ENCODE results near the gene SGTB.
"Not testable (repeated sequence)": the region's sequence is repeated elsewhere in the genome, so short reads cannot be mapped to it uniquely, and the experiment has no call there.

The SGTB gene

GRCh38 chr5:65668696-65669095 lies 53.2 kb downstream of the SGTB start:
- no peak for DNase-seq (ENCODE audit: low spot score)

- peak; percentile 25 for DNase-seq (ENCODE audit: low spot score)
Measured at GRCh38 chr5:65663804-65664521, 57.9 kb downstream of the SGTB start.

- no peak for DNase-seq (ENCODE audit: low spot score)
Measured at GRCh38 chr5:65654713-65655112, 67.2 kb downstream of the SGTB start.

- DNase-seq (ENCODE audit: low spot score), result no peak
Measured at GRCh38 chr5:65651144-65651543, 70.8 kb downstream of the SGTB start.

- DNase-seq (ENCODE audit: low spot score), result no peak
Measured at GRCh38 chr5:65647941-65648340, 74.0 kb downstream of the SGTB start.

- DNase-seq (ENCODE audit: low spot score), result no peak
Measured at GRCh38 chr5:65646938-65647337, 75.0 kb downstream of the SGTB start.

- DNase-seq (ENCODE audit: low spot score), result no peak
Measured at GRCh38 chr5:65640240-65640639, 81.7 kb downstream of the SGTB start.

- no peak for DNase-seq (ENCODE audit: low spot score)
Measured at GRCh38 chr5:65630981-65631380, 90.9 kb downstream of the SGTB start.

GRCh38 chr5:65625743-65626142 lies 96.2 kb downstream of the SGTB start:
- no peak for DNase-seq (ENCODE audit: low spot score)

GRCh38 chr5:65624571-65625555 lies 97.0 kb downstream of the SGTB start, which contains the start of the genes SHLD3 and TRAPPC13:
SHLD3 (plus strand) TSS chr5:65625027; CDS start chr5:65629588, 4,561 bp downstream.
TRAPPC13 (plus strand) TSS chr5:65625027; CDS start chr5:65625061, 34 bp downstream.
- peak; percentile 81 for DNase-seq (ENCODE audit: low spot score)

- DNase-seq (ENCODE audit: low spot score), result peak; percentile 97
Measured at GRCh38 chr5:65624025-65624570, 97.8 kb downstream of the SGTB start, which contains the start of gene TRIM23. TRIM23 (minus strand) TSS chr5:65624333; CDS start chr5:65624274, 59 bp downstream.

- no peak for DNase-seq (ENCODE audit: low spot score)
Measured at GRCh38 chr5:65623482-65623881, 98.4 kb downstream of the SGTB start.

GRCh38 chr5:65621961-65622360 lies 99.9 kb downstream of the SGTB start:
- not testable (repeated sequence) for DNase-seq (ENCODE audit: low spot score)

- no peak for DNase-seq (ENCODE audit: low spot score)
Measured at GRCh38 chr5:65620021-65620420, 101.9 kb downstream of the SGTB start.
